RPMI8226 (cell line): Measurements from ENCODE around the gene SLC22A14.
"Not testable (repeated sequence)": the region's sequence is repeated elsewhere in the genome, so short reads cannot be mapped to it uniquely, and the experiment has no call there.

Experiments
- DNase-seq: peaks from one replicate; pipeline ENCODE4 v3.0.0-alpha.2; 2015

Gene SLC22A14, protein sequence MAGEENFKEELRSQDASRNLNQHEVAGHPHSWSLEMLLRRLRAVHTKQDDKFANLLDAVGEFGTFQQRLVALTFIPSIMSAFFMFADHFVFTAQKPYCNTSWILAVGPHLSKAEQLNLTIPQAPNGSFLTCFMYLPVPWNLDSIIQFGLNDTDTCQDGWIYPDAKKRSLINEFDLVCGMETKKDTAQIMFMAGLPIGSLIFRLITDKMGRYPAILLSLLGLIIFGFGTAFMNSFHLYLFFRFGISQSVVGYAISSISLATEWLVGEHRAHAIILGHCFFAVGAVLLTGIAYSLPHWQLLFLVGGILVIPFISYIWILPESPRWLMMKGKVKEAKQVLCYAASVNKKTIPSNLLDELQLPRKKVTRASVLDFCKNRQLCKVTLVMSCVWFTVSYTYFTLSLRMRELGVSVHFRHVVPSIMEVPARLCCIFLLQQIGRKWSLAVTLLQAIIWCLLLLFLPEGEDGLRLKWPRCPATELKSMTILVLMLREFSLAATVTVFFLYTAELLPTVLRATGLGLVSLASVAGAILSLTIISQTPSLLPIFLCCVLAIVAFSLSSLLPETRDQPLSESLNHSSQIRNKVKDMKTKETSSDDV

DNA sequence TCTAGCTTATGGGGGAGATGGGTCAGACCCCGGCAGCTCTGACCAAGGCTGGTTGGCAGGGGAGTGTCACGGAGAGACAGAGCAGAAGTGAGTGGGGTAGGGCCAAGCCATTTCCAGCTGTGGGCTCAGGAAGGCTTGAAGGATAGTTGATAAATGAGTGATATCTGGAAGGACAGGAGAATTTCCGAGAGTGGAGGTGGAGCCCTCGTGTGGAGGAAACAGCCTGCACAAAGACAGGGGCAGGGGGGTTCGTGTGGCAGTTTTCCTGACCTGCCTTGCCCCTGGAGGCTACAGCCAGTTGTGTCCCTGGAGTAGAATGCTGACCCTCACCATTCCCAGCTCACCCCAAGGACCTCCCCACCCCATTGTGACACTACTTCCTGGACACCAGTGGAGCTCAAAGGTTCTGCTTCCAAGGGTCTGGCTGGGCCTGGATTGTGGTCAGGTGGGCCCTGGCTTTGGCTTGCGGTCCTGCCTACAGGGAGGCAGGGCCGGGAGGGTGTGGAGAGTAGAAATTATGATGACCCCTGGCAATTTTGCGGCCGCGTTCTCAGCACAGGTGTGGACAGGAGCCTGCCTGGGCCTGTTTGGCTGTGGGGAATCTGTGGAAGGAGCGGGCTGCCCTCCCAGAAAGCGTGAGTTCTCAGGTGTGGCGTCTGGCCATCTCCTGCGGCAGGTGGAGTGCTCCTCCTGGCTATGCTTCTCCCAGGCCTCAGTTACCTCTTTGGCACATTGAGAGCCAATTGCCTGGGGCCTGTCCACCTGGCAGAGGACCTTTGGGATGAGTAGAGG, at the start of gene SLC22A14:
TSS of gene SLC22A14 (plus strand) at position 400 of the 792 bp plus-strand sequence. CDS start 23,733 bp downstream, outside the sequence.
- no peak for DNase-seq

DNA sequence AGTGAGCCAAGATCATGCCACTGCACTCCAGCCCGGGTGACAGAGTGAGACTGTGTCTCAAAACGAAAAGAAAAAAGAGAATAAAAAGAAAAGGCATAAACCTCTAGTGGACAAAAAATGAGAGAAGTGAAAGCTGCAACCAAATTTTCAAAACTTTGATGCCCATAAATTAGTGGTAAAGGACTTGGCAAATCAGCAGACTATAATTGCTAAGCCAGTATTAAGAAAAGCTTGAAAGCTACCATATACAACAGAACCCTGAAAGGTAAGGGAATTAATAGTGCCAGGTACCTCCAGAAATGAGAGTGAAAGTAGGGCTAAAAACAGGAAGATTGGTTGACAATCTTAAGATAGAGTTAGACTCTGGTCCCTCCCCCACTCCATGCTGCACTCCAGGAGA, 49.4 kb upstream of the SLC22A14 start:
- no peak for DNase-seq

DNA sequence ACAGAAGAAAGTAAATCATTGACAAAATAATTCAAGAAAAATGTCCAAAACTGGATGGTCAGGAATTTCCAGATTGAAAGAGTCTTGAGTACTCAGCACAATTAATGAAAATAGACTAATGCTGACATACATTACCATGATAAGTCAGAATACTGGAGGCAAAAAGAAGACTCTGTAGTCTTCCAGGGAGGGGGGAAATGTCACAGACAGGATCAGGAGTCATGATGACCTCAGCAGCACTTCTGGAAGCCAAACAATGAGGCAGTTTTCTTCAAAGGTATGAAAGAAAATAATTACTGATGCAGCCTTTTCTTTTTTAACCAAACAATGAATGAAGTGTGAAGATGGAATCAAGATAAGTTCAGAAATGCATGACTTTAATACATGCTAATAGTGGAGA, 46.6 kb upstream of the SLC22A14 start:
- no peak for DNase-seq

DNA sequence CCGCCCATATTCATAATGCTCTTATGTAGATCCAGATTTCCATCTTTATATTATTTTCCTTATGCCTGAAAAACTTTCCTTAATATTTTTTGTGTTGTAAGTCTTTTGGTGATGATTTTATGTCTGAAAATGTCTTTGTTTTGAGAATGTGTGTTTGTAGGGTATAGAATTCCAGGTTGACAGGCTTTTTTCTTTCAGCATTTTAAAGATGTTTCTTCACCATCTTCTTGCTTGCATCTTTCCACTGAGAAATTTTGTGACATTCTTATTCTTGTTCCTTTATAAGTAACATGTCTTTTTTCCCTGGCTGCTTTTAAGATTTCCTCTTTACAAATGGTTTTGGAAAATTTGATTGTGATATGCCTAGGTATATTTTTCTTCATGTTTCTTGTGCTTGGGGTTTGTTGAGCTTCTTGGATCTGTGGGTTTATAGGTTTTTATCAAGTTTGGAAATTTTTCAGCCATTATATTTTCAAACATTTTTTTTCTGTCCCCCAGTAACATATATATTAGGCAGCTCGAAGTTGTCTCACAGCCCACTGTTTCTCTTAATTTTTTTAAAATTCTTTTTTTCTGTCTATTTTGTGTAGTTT, 43.6 kb upstream of the SLC22A14 start:
- DNase-seq = no peak

DNA sequence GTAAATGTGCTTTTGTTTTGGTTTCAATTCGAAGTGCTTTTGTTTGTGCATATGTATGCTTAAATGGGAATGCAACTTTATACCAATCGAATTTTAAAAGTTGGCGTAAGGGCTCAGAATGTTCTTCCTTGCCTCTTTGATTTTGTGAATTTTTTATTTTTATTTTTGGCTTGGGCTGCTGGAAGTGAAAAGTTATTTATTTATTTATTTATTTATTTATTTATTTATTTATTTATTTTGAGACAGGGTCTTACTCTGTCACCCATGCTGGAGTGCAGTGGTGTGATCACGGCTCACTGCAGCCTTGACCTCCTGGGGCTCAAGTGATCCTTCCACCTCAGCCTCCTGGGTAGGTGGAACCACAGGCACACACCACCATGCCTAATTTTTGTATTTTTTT, 39.3 kb upstream of the SLC22A14 start:
- DNase-seq = not testable (repeated sequence)

DNA sequence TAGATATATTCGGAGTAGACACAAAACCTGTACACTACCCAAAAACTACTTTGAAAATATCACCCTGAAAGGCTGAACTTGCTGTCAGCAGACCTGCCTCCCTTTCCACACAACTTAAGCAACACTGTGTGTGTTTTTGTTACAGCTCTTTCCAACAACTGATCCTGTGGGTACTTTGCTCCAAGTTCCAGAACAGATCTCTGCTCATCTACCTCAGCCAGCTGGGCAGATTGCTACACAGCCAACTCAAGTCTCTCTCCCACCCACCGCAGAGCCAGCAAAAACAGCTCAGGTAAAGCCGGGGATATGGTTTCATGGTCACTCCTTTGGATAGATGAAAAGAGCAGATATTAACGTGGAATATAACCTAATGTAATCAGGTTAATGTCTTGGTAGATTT, 36.2 kb upstream of the SLC22A14 start:
- no peak for DNase-seq

DNA sequence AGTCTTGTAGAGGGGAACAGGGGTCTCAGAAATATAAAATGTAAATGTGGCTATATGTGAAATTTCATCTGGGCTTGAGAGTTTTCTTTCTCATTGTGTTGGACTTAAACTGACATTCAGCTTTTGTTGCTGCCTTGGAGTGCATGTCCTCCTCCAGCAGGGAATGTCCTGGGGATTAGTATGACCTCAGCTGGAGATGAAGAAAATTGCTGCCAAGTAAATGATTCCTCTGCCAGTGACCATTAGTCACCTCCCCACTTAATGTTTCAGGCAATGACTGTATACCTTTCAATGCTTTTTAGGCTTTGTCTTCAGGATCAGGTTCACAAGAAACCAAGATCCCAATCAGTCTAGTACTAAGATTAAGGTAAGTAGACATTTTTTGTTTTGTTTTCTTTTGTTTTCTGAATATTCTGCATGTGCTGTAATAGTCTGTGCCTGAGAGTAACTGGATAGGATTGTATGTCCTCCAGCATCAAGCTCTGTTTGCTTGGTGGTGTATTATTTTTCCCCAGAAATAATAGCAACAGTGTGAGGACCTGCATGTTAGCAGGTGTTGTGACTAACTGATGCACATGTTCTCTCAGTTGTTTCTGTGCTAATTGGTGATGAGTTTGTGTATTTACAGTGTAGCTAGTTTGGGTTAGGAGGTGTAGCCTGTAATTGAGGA, 34.6 kb upstream of the SLC22A14 start:
- no peak for DNase-seq

DNA sequence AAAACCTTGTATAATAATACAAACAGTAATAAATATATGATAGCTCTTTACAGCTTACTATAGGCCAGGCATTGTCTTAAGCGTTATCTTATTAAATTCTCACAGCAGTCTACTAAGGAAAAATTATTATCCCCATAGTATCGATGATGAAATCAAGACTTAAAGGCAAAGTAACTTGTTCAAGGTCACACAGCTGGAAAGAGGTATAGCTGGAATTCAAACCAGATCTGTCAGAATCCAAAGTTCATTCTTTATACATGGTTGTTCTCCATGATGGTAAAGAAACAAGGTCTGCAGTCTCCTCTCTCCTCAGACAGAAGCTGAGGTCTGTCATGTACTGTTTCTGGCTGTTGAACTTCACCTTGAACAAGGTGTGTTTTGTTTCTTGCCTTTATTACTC, 31.9 kb upstream of the SLC22A14 start:
- DNase-seq = no peak

DNA sequence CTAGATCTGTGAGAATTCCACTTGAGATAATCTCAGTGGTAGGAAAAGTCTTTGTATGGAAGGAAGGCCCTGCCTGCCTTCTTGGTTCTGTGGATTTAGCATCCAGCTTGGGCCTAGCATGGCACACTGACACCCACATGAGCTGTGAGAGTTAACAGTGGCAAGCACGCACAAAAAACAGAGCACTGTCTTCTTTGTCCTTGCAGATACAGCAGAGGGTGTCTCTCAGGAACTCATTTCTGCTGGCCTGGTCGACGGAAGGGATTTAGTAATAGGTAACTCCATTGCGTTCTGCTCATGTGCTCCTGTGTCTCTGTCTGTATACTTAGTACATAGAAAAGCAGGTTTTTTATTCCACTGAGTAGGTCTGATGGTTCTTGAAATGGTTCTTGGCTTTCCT, 30.9 kb upstream of the SLC22A14 start:
- no peak for DNase-seq

DNA sequence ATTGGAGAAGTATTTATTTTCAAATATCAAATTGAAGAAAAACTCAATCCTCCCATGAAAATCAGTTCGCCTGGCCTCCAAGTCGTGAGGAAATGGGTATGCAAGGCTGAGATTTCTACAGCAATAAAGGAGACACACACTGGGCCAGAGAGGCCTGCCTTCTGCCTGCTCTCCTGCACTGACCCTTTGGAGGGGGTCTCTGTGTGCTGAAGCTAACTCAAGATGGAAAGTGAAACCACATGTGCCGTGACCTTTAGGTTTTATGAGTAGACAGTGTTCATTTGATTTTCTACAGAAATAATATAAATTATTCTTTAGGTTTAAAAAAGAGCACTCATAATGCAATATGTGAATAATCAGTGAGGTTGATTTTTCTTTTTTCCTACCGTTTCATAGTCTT, 28.4 kb upstream of the SLC22A14 start:
- no peak for DNase-seq

DNA sequence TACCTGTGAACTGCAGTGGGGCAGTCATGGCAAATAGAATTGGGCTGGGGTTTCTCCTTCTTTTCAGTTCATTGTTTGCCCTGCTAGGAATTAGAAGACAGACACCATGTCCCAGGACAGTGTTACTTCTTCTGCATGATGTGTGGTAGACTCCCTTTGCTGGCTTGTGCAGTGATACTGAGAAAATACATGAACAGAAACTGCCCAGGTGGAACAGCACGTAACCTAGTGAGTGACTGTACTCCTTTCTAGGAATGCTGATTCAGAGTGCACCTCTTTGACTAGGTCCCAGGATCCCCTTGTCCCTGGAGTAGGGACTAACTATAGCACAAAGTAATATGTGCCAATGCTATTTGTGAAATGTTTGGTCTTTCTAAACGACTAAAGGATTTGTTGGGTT, 27.2 kb upstream of the SLC22A14 start:
- no peak for DNase-seq

DNA sequence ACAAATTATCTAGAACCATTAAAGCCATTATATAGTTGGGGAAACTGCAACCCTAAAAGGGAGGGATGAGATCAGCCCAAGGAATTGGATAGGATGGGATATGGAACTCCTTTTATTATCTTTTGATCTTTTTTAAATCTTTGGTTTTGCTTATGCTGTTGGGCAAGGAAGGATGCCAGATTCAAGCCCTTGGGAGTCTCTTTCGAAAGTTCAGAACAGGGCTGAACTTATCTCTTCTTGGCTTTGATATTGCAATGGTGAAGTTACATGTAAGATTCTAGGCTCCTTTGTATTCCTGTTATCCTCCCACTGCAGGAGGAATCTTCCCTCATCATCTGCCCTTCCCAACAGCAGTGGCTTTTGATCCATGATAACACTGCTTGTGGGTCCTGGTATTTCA, 26.5 kb upstream of the SLC22A14 start:
- DNase-seq = no peak

DNA sequence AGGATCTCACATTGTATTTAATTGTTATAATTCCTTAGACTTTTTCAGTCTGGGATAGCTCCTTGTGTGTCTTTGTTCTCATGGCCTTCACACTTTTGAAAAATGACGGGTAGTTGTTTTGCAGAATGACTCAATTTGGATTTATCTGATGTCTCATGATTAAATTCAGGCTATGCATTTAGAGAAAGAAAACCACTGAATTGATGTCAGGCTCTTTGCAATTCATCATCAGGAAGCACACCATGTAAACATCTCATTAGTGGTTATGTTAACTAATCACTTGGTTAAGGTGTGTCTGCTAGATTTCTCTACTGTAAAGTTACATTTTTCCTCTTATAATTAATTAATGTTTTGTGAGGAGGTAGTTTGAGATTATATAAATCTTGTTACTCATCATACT, 24.5 kb upstream of the SLC22A14 start:
- no peak for DNase-seq

DNA sequence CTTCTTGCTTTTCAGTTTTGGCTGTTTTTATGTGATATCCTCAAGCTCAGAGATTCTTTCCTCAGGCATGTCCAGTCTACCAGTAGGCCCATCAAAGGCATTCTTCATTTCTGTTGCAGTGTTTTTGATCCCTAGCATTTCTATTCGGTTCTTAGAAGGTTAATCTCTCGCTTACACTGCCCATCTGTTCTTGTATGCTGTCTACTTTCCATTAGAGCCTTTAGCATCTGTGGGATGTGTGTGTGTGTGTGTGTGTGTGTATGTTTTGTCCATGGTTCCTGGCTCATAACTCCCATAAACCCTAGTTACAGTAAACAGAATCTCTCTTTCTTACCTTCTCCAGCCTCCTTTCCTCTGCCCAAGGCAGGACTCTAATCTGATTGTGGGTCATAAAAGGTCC, 21.6 kb upstream of the SLC22A14 start:
- no peak for DNase-seq

DNA sequence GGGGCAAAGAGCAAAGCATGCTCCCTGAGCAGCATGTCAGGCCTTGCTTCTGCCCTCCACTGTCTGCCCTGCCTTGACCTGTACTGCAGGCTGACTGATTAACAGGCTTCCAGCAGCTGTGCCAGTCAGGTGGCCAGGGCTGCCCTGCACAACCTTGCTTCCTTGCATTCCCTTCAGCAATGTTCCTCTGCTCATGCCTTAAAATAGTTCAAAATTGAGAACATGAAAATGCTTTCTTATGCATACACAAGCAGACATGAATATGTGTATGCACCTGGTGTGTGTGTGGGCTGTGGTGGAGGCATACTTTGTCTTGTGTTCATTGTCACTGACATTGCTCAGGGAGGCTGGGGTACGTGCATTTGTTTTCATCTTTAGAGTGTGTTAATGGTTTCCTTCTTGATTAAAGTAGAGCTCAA, 17.7 kb upstream of the SLC22A14 start:
- DNase-seq = peak; percentile 5

DNA sequence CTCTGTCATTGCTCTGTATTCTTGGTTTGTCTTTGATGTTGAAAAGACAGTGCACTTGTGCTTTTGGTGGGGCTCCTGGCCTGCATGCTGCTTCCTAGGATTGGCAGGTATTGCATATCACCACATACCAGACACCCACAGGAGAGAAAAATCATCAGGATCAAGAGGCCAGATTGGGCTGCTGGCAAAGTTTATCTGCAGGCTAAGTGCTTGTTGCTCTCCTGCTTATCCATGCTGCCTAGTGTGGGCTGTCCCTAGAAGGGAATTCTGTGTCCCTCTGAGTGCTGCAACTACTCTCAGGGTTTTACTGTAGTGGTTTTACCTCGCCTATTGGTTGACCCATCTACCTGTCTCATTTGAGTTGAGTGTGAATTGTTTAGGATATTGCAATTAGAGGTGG, 17.3 kb upstream of the SLC22A14 start:
- no peak for DNase-seq

DNA sequence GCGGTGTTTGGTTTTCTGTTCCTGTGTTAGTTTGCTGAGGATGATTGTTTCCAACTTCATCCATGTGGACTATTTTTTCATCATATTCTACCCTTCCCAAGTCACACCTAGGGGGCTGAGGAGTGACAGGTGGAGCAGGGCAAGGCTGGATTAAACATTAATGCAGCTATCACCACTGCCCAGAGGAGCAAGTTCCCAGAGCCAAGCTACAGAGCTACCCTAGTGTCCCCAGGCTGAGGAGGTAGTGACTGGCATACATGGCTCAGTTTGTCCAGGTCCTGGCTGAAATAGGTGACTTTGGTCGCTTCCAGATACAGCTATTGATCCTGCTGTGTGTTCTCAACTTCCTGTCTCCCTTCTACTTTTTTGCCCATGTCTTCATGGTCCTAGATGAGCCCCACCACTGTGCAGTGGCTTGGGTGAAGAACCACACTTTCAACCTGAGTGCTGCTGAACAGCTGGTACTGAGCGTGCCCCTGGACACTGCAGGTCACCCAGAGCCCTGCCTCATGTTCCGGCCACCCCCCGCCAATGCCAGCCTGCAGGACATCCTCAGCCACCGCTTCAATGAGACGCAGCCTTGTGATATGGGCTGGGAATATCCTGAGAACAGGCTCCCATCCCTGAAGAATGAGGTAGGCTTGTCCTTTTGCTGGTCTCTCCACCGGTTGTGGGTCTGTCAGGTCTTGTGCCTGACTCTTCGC, 16.3 kb upstream of the SLC22A14 start, which contains the start of gene SLC22A13:
TSS of gene SLC22A13 (plus strand) at position 209 of the 704 bp plus-strand sequence. CDS start at position 258, 49 bp downstream.
- DNase-seq = no peak

DNA sequence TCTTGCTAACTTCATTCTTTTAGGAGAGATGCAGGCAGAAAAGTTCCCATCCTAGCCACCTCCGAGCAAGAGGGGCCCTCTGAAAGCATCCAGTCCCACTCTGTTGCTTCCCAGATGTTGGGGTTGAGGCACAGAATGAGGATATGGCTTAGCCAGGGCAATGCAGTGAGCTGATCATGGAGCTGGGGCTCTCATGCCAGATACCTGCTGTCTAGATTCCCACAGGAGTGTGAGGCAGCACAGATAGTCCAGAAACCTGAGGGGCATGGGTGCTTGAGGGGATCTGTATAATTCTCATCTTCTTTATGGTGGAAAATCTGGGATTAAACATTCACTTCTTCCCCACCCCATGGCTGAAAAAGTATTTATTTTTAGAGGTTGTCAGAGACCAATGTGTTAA, 15.3 kb upstream of the SLC22A14 start:
- DNase-seq = no peak

DNA sequence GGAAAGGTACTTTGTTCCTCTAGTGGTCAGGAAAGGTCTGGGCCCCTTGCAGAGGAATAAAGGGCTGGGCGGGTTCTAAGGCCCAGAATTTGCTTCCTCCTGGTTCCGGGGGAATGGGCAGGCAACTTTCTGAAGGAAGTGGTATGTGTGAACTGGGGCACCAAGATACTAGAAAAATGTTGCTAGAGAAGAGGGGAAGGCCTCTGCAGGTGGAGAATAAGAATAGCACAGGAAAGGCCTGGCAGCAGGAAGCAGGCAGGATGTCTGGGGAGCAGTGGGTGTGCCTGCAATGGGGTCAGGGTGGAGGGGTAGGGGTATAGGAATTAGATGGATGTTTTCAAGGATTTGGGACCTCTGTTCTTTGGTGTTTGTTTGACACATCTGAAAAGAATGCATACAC, 14.4 kb upstream of the SLC22A14 start:
- no peak for DNase-seq

DNA sequence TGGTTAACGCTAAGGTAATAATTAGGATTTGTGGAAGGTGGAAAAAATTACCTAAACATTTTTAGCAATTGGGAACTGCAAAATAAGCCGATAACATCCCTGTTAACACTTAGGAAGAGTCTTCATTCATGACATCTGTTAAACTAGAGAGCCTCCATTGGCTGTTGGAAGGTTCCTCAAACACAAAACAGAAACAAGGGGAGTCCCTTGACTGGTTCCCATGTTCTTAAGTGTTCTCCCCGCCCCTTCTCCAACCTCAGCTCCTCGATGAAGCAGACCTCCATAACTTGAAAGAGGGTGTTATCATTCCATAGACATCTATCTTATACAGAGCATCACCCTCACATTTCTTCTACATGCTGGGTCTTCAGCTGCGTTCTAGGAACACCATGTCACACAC, 14.0 kb upstream of the SLC22A14 start:
- no peak for DNase-seq

DNA sequence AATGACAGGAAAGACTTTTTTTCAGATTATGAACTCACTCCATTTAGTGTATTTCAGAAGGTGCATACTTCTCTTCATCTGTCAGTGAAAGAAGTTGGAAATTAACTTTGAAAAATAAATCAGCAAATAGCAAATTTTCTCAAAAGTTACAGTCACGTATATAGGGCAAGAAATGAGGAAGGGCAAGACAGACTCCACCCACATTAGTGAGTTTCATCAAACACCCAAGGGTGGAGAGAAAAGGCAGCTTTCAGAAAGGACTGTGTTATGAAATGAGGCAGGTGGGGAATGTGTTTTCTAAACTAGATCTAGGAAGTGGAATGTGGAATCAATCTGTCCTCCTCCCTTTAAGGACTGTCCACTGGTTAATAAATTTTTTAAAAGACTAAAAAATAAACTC, 13.6 kb upstream of the SLC22A14 start:
- no peak for DNase-seq

DNA sequence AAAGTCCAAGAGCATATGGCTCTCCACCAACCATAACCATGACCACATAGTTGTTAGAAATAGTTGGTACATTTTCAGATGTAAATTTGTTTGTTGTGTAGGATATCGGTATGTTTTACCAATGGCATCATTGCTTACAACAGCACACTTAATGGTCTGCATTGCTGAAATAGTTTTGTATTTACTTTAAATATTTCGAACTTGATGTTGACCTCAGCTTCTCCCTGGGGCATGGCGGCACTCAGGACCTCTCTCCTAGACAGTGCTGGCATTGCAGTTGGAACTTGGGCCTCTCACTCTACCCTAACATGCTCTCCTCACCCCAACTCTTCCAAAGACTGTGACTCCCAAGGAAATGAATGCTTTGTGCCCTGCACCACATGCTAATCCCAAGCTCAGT, 11.5 kb upstream of the SLC22A14 start:
- no peak for DNase-seq
